NCI-H526 (cell line): Measurements from ENCODE around the gene TRIM10.

Source experiments
- DNase-seq, 2 experiments: peaks; one replicate each; lab custom pipeline; 2025; lab: John Stamatoyannopoulos, UW

Gene TRIM10

GRCh38 chr6:30160785-30161531 lies at the start of gene TRIM10:
TSS of gene TRIM10 (minus strand) at chr6:30161211. CDS start at chr6:30160858, 353 bp downstream.
- DNase-seq: no peak

GRCh38 chr6:30207619-30208295 lies 46.7 kb upstream of the TRIM10 start:
- no peak for DNase-seq

- DNase-seq: no peak
Measured at GRCh38 chr6:30206799-30207618, 46.0 kb upstream of the TRIM10 start.

- no peak for DNase-seq
Measured at GRCh38 chr6:30206152-30206551, 45.1 kb upstream of the TRIM10 start.

GRCh38 chr6:30204116-30204515 lies 43.1 kb upstream of the TRIM10 start:
- DNase-seq: no peak

- DNase-seq: no peak
Measured at GRCh38 chr6:30202366-30202765, 41.4 kb upstream of the TRIM10 start.

GRCh38 chr6:30200551-30201281 lies 39.7 kb upstream of the TRIM10 start:
- DNase-seq: no peak

- no peak for DNase-seq
Measured at GRCh38 chr6:30198166-30199084, 37.4 kb upstream of the TRIM10 start.

- DNase-seq: no peak
Measured at GRCh38 chr6:30196376-30196775, 35.4 kb upstream of the TRIM10 start.

GRCh38 chr6:30195951-30196350 lies 34.9 kb upstream of the TRIM10 start:
- no peak for DNase-seq

GRCh38 chr6:30194797-30195690 lies 34.0 kb upstream of the TRIM10 start:
- DNase-seq: no peak

GRCh38 chr6:30192076-30192475 lies 31.1 kb upstream of the TRIM10 start:
- DNase-seq: no peak

GRCh38 chr6:30188541-30188940 lies 27.5 kb upstream of the TRIM10 start:
- no peak for DNase-seq

- no peak for DNase-seq
Measured at GRCh38 chr6:30185846-30186484, 25.0 kb upstream of the TRIM10 start.

GRCh38 chr6:30184417-30185031 lies 23.5 kb upstream of the TRIM10 start:
- DNase-seq: no peak

- no peak for DNase-seq
Measured at GRCh38 chr6:30180145-30180544, 19.1 kb upstream of the TRIM10 start.

GRCh38 chr6:30178837-30179236 lies 17.8 kb upstream of the TRIM10 start:
- DNase-seq: no peak

- no peak for DNase-seq
Measured at GRCh38 chr6:30175765-30176164, 14.8 kb upstream of the TRIM10 start.

- DNase-seq: no peak
Measured at GRCh38 chr6:30172681-30173080, 11.7 kb upstream of the TRIM10 start.
